OCI-LY7 (cell line): ENCODE measurements around the gene CACNA1I. TPM values are rescaled to one million over a fixed set of nuclear protein-coding genes. Genes with fewer than 3 reads are reported as not detected.

ENCODE experiments used
- BruUV-seq: library from RNA; stranded (reverse); fragments of 400-500 nt; replicated peaks from 2 replicates; lab custom pipeline; 2021; lab: Mats Ljungman, UMichigan
- CTCF ChIA-PET: fragments of 300-600 bp; sonication (Branson Sonifier 250); formaldehyde crosslinking; loops from one replicate; lab custom pipeline; 2022; ENCODE audit warnings: antibody characterized with exemption; ENCODE audit not compliant: unreplicated experiment; lab: Charles Lee
- POLR2A ChIA-PET: fragments of 300-600 bp; sonication (Branson Sonifier 250); formaldehyde crosslinking; loops from one replicate; lab custom pipeline; 2022; ENCODE audit warnings: antibody characterized with exemption; lab: Charles Lee
- DNase-seq: peaks from one replicate; pipeline ENCODE4 v3.0.0-alpha.2; 2015; ENCODE audit warnings: low spot score
- H2AFZ ChIP-seq: fragments of 200-600 bp; sonication (generic), shearing (Covaris generic); 2 replicates; pipeline ENCODE4 v1.6.1; 2014; ENCODE audit warnings: mild to moderate bottlenecking, antibody characterized with exemption, low read length, moderate library complexity
- H3K27ac ChIP-seq: fragments of 200-600 bp; sonication (generic); 2 replicates; pipeline ENCODE4 v1.5.1; 2014; ENCODE audit warnings: mixed run types, low read depth, mild to moderate bottlenecking, moderate library complexity, low read length, inconsistent platforms; ENCODE audit not compliant: poor library complexity, severe bottlenecking
- H3K36me3 ChIP-seq: fragments of 200-600 bp; sonication (generic); 2 replicates; pipeline ENCODE4 v1.6.1; 2014; ENCODE audit warnings: mild to moderate bottlenecking, antibody characterized with exemption, low read length, moderate library complexity, mixed read lengths; ENCODE audit not compliant: insufficient read depth
- H3K4me1 ChIP-seq: fragments of 200-600 bp; sonication (generic); 2 replicates; pipeline ENCODE4 v1.5.1; 2014; ENCODE audit warnings: mild to moderate bottlenecking, low read length; ENCODE audit not compliant: insufficient read depth, poor library complexity, severe bottlenecking
- H3K4me2 ChIP-seq: fragments of 200-600 bp; sonication (generic); 2 replicates; pipeline ENCODE4 v1.6.1; 2014; ENCODE audit warnings: mild to moderate bottlenecking, low read length
- H3K4me3 ChIP-seq: fragments of 200-600 bp; sonication (generic); 2 replicates; pipeline ENCODE4 v1.5.1; 2014; ENCODE audit warnings: mild to moderate bottlenecking, low read depth, low read length; ENCODE audit not compliant: poor library complexity, severe bottlenecking
- H3K79me2 ChIP-seq: fragments of 200-600 bp; sonication (generic); 2 replicates; pipeline ENCODE4 v1.6.1; 2016; ENCODE audit warnings: low read depth, mild to moderate bottlenecking, low read length, moderate library complexity, mixed read lengths; ENCODE audit not compliant: insufficient read depth
- H3K9me2 ChIP-seq: fragments of 200-600 bp; sonication (generic); 2 replicates; pipeline ENCODE4 v1.6.1; 2016; ENCODE audit warnings: mild to moderate bottlenecking, low read length, mixed read lengths; ENCODE audit not compliant: insufficient read depth
- H3K9me3 ChIP-seq: fragments of 200-600 bp; sonication (generic); 2 replicates; pipeline ENCODE4 v1.6.1; 2014; ENCODE audit warnings: mild to moderate bottlenecking, mixed run types, low read length, mixed read lengths
- H4K20me1 ChIP-seq: fragments of 200-600 bp; sonication (generic); 2 replicates; pipeline ENCODE4 v1.6.1; 2014; ENCODE audit warnings: mild to moderate bottlenecking, antibody characterized with exemption, low read length, moderate library complexity, mixed read lengths; ENCODE audit not compliant: insufficient read depth
- EZH2phosphoT487 ChIP-seq: fragments of 200-600 bp; sonication (generic); IDR thresholded peaks from 2 replicates; pipeline ENCODE4 v1.6.1; 2018; ENCODE audit warnings: low read depth, borderline replicate concordance, mild to moderate bottlenecking, mixed run types, antibody characterized with exemption, low read length, moderate library complexity, mixed read lengths
- intact Hi-C: fragments of 100-400 bp; cut with micrococcal nuclease; formaldehyde crosslinking; loops from one replicate; pipeline ENCODE4 v1.10.0; 2022; ENCODE audit not compliant: unreplicated experiment
- total RNA-seq, 2 experiments: library from RNA; depleted of rRNA in 1 of 2; stranded (reverse); fragments of >200 nt in 1 of 2; shearing (Covaris generic) in 1 of 2; gene quantifications; 2 replicates each; pipeline ENCODE4 v1.2.3, GENCODE V29; 2014 to 2022
- TF ChIP-seq, protein P1 (sequence below): fragments of 200-600 bp; sonication (generic); conservative IDR thresholded peaks from 2 replicates; pipeline ENCODE4 v1.5.1; 2014; ENCODE audit warnings: mild to moderate bottlenecking, antibody characterized with exemption, low read length, moderate library complexity, mixed read lengths

CACNA1I gene
- total RNA-seq, 2 experiments from 2014 or later: 0.03 TPM; not detected in 1

DNA sequence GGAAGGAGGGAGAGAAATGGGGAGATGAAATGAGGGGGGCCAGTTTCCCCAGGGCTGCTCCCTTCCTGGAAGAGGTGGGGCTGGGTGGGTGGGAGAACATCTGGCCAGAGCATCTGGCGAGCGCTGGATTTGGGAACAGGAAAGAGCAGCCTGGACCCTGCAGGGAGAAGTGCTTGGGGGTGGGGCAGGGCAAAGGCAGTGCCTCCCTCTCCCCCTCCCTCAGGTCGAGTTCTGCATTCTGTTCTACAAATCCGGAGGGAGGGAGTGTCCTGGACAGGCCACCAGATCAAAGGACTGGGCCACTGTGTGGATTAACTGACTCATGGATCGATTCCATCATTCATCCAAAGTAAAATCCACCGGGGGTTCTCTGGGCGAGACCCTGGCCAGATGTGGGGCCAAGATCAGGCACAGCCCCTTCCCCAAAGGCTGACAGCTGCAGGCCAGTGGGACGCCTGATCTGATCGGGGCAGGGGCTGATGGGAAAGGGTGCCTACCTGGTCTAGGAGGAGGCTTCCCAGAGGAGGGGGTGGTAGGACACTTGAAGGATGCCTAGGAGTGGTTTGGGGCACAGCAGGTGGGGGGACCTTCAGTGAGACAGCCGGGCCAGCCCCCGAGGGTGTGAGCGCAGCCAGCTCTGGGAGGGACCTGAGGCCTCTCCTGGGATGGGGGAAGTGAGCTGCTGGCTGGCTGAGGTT is 57.5 kb downstream of the CACNA1I start:
- H3K4me2 ChIP-seq: no peak overlapping the region
- intact Hi-C loops: loop anchor here (10.0 kb wide), 1 partner anchor 397 kb away; no protein-coding TSS in a partner anchor
- H3K9me3 ChIP-seq: no peaks in the 10 kb centered on the region
- no peaks in the 10 kb centered on the region for H3K9me2 ChIP-seq
- no TSS peak for BruUV-seq
- TF ChIP-seq, protein P1, sequence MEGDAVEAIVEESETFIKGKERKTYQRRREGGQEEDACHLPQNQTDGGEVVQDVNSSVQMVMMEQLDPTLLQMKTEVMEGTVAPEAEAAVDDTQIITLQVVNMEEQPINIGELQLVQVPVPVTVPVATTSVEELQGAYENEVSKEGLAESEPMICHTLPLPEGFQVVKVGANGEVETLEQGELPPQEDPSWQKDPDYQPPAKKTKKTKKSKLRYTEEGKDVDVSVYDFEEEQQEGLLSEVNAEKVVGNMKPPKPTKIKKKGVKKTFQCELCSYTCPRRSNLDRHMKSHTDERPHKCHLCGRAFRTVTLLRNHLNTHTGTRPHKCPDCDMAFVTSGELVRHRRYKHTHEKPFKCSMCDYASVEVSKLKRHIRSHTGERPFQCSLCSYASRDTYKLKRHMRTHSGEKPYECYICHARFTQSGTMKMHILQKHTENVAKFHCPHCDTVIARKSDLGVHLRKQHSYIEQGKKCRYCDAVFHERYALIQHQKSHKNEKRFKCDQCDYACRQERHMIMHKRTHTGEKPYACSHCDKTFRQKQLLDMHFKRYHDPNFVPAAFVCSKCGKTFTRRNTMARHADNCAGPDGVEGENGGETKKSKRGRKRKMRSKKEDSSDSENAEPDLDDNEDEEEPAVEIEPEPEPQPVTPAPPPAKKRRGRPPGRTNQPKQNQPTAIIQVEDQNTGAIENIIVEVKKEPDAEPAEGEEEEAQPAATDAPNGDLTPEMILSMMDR: no peak
- TF ChIP-seq EZH2phosphoT487: no peak
- DNase-seq: no peak
- POLR2A ChIA-PET: no interaction called here
- no peaks in the 10 kb centered on the region for H3K4me1 ChIP-seq
- no peak overlapping the region for H3K4me3 ChIP-seq
- no peak overlapping the region for H2AFZ ChIP-seq
- no peaks in the 10 kb centered on the region for H3K36me3 ChIP-seq
- no peaks in the 10 kb centered on the region for H4K20me1 ChIP-seq
- CTCF ChIA-PET: no interaction called here
- no peaks in the 10 kb centered on the region for H3K79me2 ChIP-seq
- H3K27ac ChIP-seq: no peak overlapping the region

DNA sequence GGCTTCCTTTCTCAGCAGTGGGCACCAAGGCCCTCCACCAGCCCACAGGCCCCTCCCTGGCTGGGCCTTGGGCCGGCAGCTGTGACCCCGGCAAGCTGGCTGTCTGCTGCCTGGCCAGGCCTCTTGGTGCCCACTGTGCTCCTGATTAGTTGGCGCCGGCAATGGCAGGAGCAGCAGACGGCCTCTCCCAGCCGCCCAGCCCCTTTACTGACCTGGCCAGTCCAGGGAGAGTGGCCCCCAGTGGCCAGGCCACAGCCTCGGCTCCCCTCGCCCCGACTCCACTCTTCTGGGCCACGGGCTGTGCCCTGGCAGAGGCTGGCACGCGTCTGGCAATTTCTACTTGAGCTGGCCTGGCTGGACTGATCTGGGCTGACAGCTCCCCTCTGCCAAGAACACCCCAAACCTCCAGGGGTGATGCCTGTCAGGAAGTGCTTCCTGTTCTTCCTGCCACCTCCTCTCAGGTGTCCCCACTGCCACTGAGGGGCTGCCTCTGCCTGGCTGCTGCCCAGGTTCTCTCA is 58.1 kb downstream of the CACNA1I start:
- CTCF ChIA-PET: no interaction called here
- no peak for TF ChIP-seq EZH2phosphoT487
- TF ChIP-seq, protein P1: no peak
- no peak overlapping the region for H3K4me3 ChIP-seq
- no peak for DNase-seq
- BruUV-seq: no TSS peak
- no peaks in the 10 kb centered on the region for H3K9me3 ChIP-seq
- no peaks in the 10 kb centered on the region for H3K4me1 ChIP-seq
- no peaks in the 10 kb centered on the region for H3K36me3 ChIP-seq
- H3K9me2 ChIP-seq: no peaks in the 10 kb centered on the region
- no peak overlapping the region for H2AFZ ChIP-seq
- POLR2A ChIA-PET: no interaction called here
- intact Hi-C loops: loop anchor here (10.0 kb wide), 1 partner anchor 396 kb away; no protein-coding TSS in a partner anchor
- no peaks in the 10 kb centered on the region for H4K20me1 ChIP-seq
- H3K4me2 ChIP-seq: no peak overlapping the region
- no peak overlapping the region for H3K27ac ChIP-seq
- no peaks in the 10 kb centered on the region for H3K79me2 ChIP-seq

DNA sequence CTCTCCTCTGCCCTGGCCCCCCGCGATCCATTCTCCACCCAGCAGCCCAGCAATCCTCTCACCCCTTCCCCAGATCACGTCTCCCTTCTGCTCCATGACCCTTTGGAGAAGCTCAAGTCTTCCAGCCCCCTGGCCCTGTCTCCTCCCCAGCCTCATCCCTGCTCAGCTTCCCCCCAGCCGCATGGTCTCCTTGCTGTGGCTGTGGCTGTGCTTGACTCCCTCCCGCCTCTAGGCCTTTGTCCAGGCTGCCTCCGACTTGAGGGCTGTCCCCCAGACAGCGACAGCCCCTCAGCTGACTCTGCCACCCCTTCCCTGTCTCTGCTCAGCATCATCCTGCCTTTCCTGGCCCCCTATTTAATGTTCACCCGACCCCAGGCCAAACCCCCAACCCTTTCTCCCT is 59.3 kb downstream of the CACNA1I start:
- no peaks in the 10 kb centered on the region for H4K20me1 ChIP-seq
- no peak overlapping the region for H2AFZ ChIP-seq
- CTCF ChIA-PET: no interaction called here
- no peak overlapping the region for H3K4me3 ChIP-seq
- no peaks in the 10 kb centered on the region for H3K79me2 ChIP-seq
- H3K9me3 ChIP-seq: no peaks in the 10 kb centered on the region
- H3K36me3 ChIP-seq: no peaks in the 10 kb centered on the region
- DNase-seq: no peak
- no peaks in the 10 kb centered on the region for H3K9me2 ChIP-seq
- POLR2A ChIA-PET: no interaction called here
- intact Hi-C loops: loop anchor here (10.0 kb wide), 1 partner anchor 395 kb away; no protein-coding TSS in a partner anchor
- H3K4me2 ChIP-seq: no peak overlapping the region
- no peak overlapping the region for H3K27ac ChIP-seq
- H3K4me1 ChIP-seq: no peaks in the 10 kb centered on the region
- no TSS peak for BruUV-seq
- no peak for TF ChIP-seq EZH2phosphoT487
- TF ChIP-seq, protein P1: no peak
